Measurements from ENCODE around the gene C3orf62. TPM values are rescaled to one million over a fixed set of nuclear protein-coding genes. Genes with fewer than 3 reads are reported as not detected.
"Not testable (repeated sequence)": the region's sequence is repeated elsewhere in the genome, so short reads cannot be mapped to it uniquely, and the experiment has no call there.

The C3orf62 gene
- total and polyA plus RNA-seq, 2 donors (not counting 1 experiment from before 2014, with no cell fraction given) = 1.3 to 1.5 TPM

DNA sequence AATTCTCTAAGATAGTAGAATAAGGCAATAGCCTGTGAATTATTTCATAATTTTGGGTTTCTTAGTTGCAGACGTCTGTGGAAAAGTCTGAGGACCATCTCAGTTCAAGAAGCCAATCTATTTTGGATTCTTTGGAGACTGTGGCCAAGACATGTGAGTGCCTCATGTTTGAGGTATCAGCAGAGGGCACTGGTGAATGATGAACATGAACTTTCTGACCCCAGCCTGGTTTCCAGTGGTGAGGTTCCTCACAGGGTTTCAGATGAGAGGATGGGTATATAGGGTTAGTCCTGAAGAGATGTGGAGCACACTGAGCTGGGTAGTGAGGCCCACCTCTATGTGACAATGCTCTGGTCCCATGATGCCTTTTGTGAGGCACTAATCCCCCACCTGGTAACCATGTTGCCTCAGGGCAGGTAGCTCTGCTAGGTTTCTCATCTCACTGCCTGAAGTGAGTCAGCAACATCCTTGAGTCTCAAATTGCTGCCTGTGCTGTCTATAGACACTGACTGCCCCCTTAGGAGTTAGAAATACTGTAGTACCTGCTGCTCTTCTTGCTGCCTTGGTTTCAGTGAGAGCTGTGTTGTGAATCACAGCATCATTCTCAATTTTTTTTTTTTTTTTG lies 32.3 kb downstream of the C3orf62 start:
- Histone ChIP-seq H3K4me2 (ENCODE audit: extremely low read depth, insufficient read depth, low read length) (no peak overlapping the region), H4K20me1 (ENCODE audit: control insufficient read depth, extremely low read depth, insufficient read depth, low read length) (no peaks in the 10 kb centered on the region), H3K79me2 (ENCODE audit: control insufficient read depth, insufficient read depth, low read length) (no peaks in the 10 kb centered on the region), H3K4me3 (replicated peaks in 1 of 4; ENCODE audit: control extremely low read depth in 1 of 4, insufficient read depth in 1 of 4, low read depth in 3 of 4, low read length in 4 of 4) (no peak overlapping the region), H3K27ac (ENCODE audit: insufficient read depth, low read length) (no peak overlapping the region), H3K27me3 (ENCODE audit: control insufficient read depth, insufficient read depth, low read length) (no peaks in the 10 kb centered on the region), H3K9ac (ENCODE audit: insufficient read depth, low read length) (no peak overlapping the region), H2AFZ (ENCODE audit: low read length) (no peak overlapping the region), H3K36me3 (ENCODE audit: control insufficient read depth, insufficient read depth, low read length) (peaks cover 2% of the 10 kb centered on the region), H3K9me3 (ENCODE audit: control insufficient read depth, insufficient read depth, low read depth, low read length) (no peaks in the 10 kb centered on the region), H3K4me1 (ENCODE audit: control insufficient read depth, extremely low read depth, insufficient read depth, low read length) (no peaks in the 10 kb centered on the region)
- no peak for DNase-seq (ENCODE audit: low read depth in 2 of 2)
- no peak for TF ChIP-seq EZH2 (IDR thresholded peaks at IDR 0.05; ENCODE audit: low read length, missing control alignments)
- TF ChIP-seq, protein P1, sequence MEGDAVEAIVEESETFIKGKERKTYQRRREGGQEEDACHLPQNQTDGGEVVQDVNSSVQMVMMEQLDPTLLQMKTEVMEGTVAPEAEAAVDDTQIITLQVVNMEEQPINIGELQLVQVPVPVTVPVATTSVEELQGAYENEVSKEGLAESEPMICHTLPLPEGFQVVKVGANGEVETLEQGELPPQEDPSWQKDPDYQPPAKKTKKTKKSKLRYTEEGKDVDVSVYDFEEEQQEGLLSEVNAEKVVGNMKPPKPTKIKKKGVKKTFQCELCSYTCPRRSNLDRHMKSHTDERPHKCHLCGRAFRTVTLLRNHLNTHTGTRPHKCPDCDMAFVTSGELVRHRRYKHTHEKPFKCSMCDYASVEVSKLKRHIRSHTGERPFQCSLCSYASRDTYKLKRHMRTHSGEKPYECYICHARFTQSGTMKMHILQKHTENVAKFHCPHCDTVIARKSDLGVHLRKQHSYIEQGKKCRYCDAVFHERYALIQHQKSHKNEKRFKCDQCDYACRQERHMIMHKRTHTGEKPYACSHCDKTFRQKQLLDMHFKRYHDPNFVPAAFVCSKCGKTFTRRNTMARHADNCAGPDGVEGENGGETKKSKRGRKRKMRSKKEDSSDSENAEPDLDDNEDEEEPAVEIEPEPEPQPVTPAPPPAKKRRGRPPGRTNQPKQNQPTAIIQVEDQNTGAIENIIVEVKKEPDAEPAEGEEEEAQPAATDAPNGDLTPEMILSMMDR (conservative IDR thresholded peaks at IDR 0.05 in 1 of 2, IDR thresholded peaks at IDR 0.05 in 1 of 2; ENCODE audit: low read depth in 1 of 2, low read length in 2 of 2) = no peak

DNA sequence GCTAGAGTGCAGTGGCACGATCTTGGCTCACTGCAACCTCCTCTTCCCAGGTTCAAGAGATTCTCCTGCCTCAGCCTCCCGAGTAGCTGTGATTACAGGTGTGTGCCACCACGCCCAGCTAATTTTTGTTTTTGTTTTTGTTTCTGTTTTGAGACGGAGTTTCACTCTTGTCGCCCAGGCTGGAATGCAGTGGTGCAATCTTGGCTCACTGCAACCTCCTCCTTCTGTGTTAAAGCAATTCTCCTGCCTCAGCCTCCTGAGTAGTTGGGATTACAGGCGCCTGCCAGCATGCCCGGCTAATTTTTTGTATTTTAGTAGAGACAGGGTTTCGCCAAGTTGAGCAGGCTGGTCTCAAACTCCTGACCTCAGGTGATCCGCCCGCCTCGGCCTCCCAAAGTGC lies 36.9 kb downstream of the C3orf62 start:
- not testable (repeated sequence) for H2AFZ ChIP-seq (ENCODE audit: low read length); H3K4me1 ChIP-seq (ENCODE audit: control insufficient read depth, extremely low read depth, insufficient read depth, low read length); H4K20me1 ChIP-seq (ENCODE audit: control insufficient read depth, extremely low read depth, insufficient read depth, low read length); H3K27ac ChIP-seq (ENCODE audit: insufficient read depth, low read length); H3K9ac ChIP-seq (ENCODE audit: insufficient read depth, low read length); DNase-seq (ENCODE audit: low read depth in 2 of 2); H3K27me3 ChIP-seq (ENCODE audit: control insufficient read depth, insufficient read depth, low read length); H3K9me3 ChIP-seq (ENCODE audit: control insufficient read depth, insufficient read depth, low read depth, low read length); H3K79me2 ChIP-seq (ENCODE audit: control insufficient read depth, insufficient read depth, low read length); H3K4me3 ChIP-seq (replicated peaks in 1 of 4; ENCODE audit: control extremely low read depth in 1 of 4, insufficient read depth in 1 of 4, low read depth in 3 of 4, low read length in 4 of 4); H3K4me2 ChIP-seq (ENCODE audit: extremely low read depth, insufficient read depth, low read length); H3K36me3 ChIP-seq (ENCODE audit: control insufficient read depth, insufficient read depth, low read length)

DNA sequence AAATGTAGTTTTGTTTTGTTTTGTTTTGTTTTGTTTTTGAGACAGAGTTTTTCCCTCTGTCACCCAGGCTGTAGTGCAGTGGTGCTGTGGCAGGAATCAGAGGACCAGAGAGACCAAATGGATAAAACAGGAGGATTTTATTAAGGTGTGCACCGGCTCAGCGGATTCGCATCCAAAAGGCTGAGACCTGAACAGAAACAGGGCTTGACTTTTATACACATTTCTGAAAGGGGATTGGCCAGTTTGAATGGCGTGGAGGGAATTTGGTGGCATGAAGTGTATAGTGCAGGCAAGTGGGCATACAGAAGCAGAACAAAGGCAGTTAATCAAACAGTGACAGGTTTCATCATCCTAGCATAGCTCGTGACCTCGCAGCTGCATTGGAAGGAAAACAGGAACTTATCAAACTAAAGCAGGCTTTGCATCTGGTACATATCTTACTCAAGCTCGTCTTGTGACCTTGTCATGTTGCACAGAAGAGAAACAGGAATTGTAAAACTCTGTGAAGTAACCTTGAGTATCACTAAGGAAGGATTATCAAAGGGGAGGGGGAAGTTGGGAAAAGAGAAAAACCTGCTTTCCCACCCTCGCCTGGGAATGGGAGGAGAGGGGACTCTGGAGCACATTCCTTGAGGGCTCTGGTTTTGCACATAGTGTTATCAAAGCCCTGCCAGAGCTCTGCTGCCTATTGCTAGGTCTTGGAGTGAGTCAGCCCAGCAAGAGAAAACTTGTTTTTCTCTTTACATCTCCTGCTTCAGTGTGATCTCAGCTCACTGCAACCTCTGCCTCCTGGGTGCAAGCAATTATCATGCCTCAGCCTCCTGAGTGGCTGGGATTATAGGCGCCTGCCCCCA lies 38.5 kb downstream of the C3orf62 start:
- DNase-seq (ENCODE audit: low read depth in 2 of 2) = peak; percentile 45 to 84
- Histone ChIP-seq H3K27me3 (ENCODE audit: control insufficient read depth, insufficient read depth, low read length) (no peaks in the 10 kb centered on the region), H4K20me1 (ENCODE audit: control insufficient read depth, extremely low read depth, insufficient read depth, low read length) (no peaks in the 10 kb centered on the region), H3K79me2 (ENCODE audit: control insufficient read depth, insufficient read depth, low read length) (no peaks in the 10 kb centered on the region), H3K4me2 (ENCODE audit: extremely low read depth, insufficient read depth, low read length) (no peak overlapping the region), H3K9ac (ENCODE audit: insufficient read depth, low read length) (no peak overlapping the region), H3K36me3 (ENCODE audit: control insufficient read depth, insufficient read depth, low read length) (peaks cover 1% of the 10 kb centered on the region), H3K27ac (ENCODE audit: insufficient read depth, low read length) (peak overlapping the region; percentile 43), H3K9me3 (ENCODE audit: control insufficient read depth, insufficient read depth, low read depth, low read length) (no peaks in the 10 kb centered on the region), H3K4me3 (replicated peaks in 1 of 4; ENCODE audit: control extremely low read depth in 1 of 4, insufficient read depth in 1 of 4, low read depth in 3 of 4, low read length in 4 of 4) (no peak overlapping the region), H2AFZ (ENCODE audit: low read length) (no peak overlapping the region), H3K4me1 (ENCODE audit: control insufficient read depth, extremely low read depth, insufficient read depth, low read length) (no peaks in the 10 kb centered on the region)
- no peak for TF ChIP-seq EZH2 (IDR thresholded peaks at IDR 0.05; ENCODE audit: low read length, missing control alignments)
- TF ChIP-seq, protein P1 (conservative IDR thresholded peaks at IDR 0.05 in 1 of 2, IDR thresholded peaks at IDR 0.05 in 1 of 2; ENCODE audit: low read depth in 1 of 2, low read length in 2 of 2) = no peak

All from fibroblast of lung (primary cell).